Measurements from ENCODE around the gene OPALIN.

Gene OPALIN

DNA sequence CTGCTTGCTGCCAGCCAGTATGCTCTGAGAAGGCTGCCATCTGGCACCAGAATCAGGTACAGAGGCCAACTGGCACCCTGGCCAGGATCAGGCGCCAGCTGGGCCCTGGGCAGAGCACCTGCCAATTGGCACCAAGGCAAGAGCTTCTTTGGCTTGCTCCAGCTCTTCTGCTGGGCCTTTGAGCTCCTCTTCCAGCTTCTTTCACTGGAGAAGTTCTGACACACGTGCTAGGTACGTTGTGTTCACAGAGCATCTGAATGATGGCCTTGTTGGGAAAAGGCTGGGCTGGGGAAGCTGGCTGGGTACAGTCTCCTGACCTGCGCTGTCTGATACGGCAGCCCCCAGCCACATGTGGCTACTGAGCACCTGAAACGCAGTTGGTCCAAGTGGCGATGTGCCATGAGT lies 31.7 kb upstream of the OPALIN start:
- TF ChIP-seq SIN3A (IDR thresholded peaks at IDR 0.05; ENCODE audit: borderline replicate concordance, insufficient read depth, low read length), result no peak
- TF ChIP-seq POLR2AphosphoS5 (IDR thresholded peaks at IDR 0.05; ENCODE audit: low read depth, low read length), result no peak
- TF ChIP-seq FOXP2 (optimal IDR thresholded peaks at IDR 0.05; ENCODE audit: borderline replicate concordance, extremely low read depth, extremely low read length, insufficient read depth), result no peak
- TF ChIP-seq, protein P1, sequence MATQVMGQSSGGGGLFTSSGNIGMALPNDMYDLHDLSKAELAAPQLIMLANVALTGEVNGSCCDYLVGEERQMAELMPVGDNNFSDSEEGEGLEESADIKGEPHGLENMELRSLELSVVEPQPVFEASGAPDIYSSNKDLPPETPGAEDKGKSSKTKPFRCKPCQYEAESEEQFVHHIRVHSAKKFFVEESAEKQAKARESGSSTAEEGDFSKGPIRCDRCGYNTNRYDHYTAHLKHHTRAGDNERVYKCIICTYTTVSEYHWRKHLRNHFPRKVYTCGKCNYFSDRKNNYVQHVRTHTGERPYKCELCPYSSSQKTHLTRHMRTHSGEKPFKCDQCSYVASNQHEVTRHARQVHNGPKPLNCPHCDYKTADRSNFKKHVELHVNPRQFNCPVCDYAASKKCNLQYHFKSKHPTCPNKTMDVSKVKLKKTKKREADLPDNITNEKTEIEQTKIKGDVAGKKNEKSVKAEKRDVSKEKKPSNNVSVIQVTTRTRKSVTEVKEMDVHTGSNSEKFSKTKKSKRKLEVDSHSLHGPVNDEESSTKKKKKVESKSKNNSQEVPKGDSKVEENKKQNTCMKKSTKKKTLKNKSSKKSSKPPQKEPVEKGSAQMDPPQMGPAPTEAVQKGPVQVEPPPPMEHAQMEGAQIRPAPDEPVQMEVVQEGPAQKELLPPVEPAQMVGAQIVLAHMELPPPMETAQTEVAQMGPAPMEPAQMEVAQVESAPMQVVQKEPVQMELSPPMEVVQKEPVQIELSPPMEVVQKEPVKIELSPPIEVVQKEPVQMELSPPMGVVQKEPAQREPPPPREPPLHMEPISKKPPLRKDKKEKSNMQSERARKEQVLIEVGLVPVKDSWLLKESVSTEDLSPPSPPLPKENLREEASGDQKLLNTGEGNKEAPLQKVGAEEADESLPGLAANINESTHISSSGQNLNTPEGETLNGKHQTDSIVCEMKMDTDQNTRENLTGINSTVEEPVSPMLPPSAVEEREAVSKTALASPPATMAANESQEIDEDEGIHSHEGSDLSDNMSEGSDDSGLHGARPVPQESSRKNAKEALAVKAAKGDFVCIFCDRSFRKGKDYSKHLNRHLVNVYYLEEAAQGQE (IDR thresholded peaks at IDR 0.05; ENCODE audit: insufficient read depth in 1 of 2, low read depth in 2 of 2, low read length in 2 of 2), result no peak
- TF ChIP-seq TAF1 (IDR thresholded peaks at IDR 0.05; ENCODE audit: borderline replicate concordance, insufficient read depth, low read length), result no peak

GRCh38 chr10:96389785-96390184 lies 31.0 kb upstream of the OPALIN start:
- no peak for TF ChIP-seq POLR2AphosphoS5 (IDR thresholded peaks at IDR 0.05; ENCODE audit: low read depth, low read length)
- no peak for TF ChIP-seq FOXP2 (optimal IDR thresholded peaks at IDR 0.05; ENCODE audit: borderline replicate concordance, extremely low read depth, extremely low read length, insufficient read depth)
- TF ChIP-seq SIN3A (IDR thresholded peaks at IDR 0.05; ENCODE audit: borderline replicate concordance, insufficient read depth, low read length), result no peak
- TF ChIP-seq, protein P1 (IDR thresholded peaks at IDR 0.05; ENCODE audit: insufficient read depth in 1 of 2, low read depth in 2 of 2, low read length in 2 of 2), result no peak
- no peak for TF ChIP-seq TAF1 (IDR thresholded peaks at IDR 0.05; ENCODE audit: borderline replicate concordance, insufficient read depth, low read length)

- TF ChIP-seq TAF1 (IDR thresholded peaks at IDR 0.05; ENCODE audit: borderline replicate concordance, insufficient read depth, low read length) (no peak), POLR2AphosphoS5 (IDR thresholded peaks at IDR 0.05; ENCODE audit: low read depth, low read length) (no peak), FOXP2 (optimal IDR thresholded peaks at IDR 0.05; ENCODE audit: borderline replicate concordance, extremely low read depth, extremely low read length, insufficient read depth) (no peak), SIN3A (IDR thresholded peaks at IDR 0.05; ENCODE audit: borderline replicate concordance, insufficient read depth, low read length) (no peak)
- TF ChIP-seq, protein P1 (IDR thresholded peaks at IDR 0.05; ENCODE audit: insufficient read depth in 1 of 2, low read depth in 2 of 2, low read length in 2 of 2), result no peak
Observed at GRCh38 chr10:96387601-96388000, 28.8 kb upstream of the OPALIN start.

GRCh38 chr10:96387161-96387560 lies 28.4 kb upstream of the OPALIN start:
- no peak for TF ChIP-seq SIN3A (IDR thresholded peaks at IDR 0.05; ENCODE audit: borderline replicate concordance, insufficient read depth, low read length)
- no peak for TF ChIP-seq POLR2AphosphoS5 (IDR thresholded peaks at IDR 0.05; ENCODE audit: low read depth, low read length)
- TF ChIP-seq, protein P1 (IDR thresholded peaks at IDR 0.05; ENCODE audit: insufficient read depth in 1 of 2, low read depth in 2 of 2, low read length in 2 of 2), result no peak
- TF ChIP-seq FOXP2 (optimal IDR thresholded peaks at IDR 0.05; ENCODE audit: borderline replicate concordance, extremely low read depth, extremely low read length, insufficient read depth), result no peak
- no peak for TF ChIP-seq TAF1 (IDR thresholded peaks at IDR 0.05; ENCODE audit: borderline replicate concordance, insufficient read depth, low read length)

GRCh38 chr10:96384506-96384905 lies 25.7 kb upstream of the OPALIN start:
- TF ChIP-seq TAF1 (IDR thresholded peaks at IDR 0.05; ENCODE audit: borderline replicate concordance, insufficient read depth, low read length) (no peak), POLR2AphosphoS5 (IDR thresholded peaks at IDR 0.05; ENCODE audit: low read depth, low read length) (no peak), SIN3A (IDR thresholded peaks at IDR 0.05; ENCODE audit: borderline replicate concordance, insufficient read depth, low read length) (no peak)
